ENCODE results near the gene EID1. TPM values are rescaled to one million over a fixed set of nuclear protein-coding genes. Genes with fewer than 3 reads are reported as not detected.

The EID1 gene
- total RNA-seq, 2 donors from 2014 or later, result 108 to 119 TPM

DNA sequence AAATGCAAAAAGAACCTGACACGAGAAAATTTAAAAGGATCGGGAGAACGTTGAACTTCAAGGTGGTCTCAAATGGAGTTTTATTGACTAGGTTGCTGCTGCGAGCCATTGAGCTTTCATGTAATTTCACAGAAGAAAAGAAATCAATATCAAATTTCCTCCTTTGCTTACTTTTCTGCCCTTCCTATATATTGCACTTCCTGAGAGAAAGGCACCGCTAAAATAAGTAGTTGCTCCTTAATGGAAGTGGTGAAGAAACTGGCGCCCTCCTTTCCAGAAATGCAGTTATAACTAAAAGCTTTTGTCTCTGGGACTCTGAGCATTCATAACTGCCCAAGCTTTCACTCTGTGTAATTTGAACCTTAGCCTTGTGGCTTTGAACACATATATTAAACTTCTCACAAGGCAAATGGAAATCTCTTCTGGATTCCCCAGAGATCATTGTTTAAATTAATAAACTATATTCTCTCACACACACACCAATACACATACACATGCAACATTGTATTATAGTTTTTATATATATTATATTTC is 13.4 kb downstream of the EID1 start:
- no peaks in the 10 kb centered on the region for H3K36me3 ChIP-seq (ENCODE audit: control insufficient read depth, insufficient read depth, low read length)
- WGBS, 2 experiments (ENCODE audit: insufficient coverage in 1 of 2, insufficient read length in 1 of 2), result 93 to 94% methylated on average over 4 to 6 of the region's 6 CpGs
- Mint-ChIP-seq H3K27ac (no peak overlapping the region), H3K27me3 (ENCODE audit: insufficient read depth) (no peaks in the 10 kb centered on the region), H3K36me3 (ENCODE audit: low read depth) (no peaks in the 10 kb centered on the region), H3K4me3 (no peak overlapping the region), H3K4me1 (no peaks in the 10 kb centered on the region), H3K9me3 (no peaks in the 10 kb centered on the region)
- H3K4me1 ChIP-seq (ENCODE audit: control insufficient read depth, insufficient read depth, low read length), result no peaks in the 10 kb centered on the region
- H3K27ac ChIP-seq (ENCODE audit: low read depth, low read length), result no peak overlapping the region
- no peaks in the 10 kb centered on the region for H3K9me3 ChIP-seq (ENCODE audit: control insufficient read depth, low read length)
- DNase-seq, result no peak
- H3K9ac ChIP-seq (ENCODE audit: extremely low read depth, low read length, poor library complexity, severe bottlenecking), result no peak overlapping the region
- TF ChIP-seq, protein P1, sequence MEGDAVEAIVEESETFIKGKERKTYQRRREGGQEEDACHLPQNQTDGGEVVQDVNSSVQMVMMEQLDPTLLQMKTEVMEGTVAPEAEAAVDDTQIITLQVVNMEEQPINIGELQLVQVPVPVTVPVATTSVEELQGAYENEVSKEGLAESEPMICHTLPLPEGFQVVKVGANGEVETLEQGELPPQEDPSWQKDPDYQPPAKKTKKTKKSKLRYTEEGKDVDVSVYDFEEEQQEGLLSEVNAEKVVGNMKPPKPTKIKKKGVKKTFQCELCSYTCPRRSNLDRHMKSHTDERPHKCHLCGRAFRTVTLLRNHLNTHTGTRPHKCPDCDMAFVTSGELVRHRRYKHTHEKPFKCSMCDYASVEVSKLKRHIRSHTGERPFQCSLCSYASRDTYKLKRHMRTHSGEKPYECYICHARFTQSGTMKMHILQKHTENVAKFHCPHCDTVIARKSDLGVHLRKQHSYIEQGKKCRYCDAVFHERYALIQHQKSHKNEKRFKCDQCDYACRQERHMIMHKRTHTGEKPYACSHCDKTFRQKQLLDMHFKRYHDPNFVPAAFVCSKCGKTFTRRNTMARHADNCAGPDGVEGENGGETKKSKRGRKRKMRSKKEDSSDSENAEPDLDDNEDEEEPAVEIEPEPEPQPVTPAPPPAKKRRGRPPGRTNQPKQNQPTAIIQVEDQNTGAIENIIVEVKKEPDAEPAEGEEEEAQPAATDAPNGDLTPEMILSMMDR (conservative IDR thresholded peaks at IDR 0.05), result no peak
- no peaks in the 10 kb centered on the region for H3K27me3 ChIP-seq (ENCODE audit: control insufficient read depth, insufficient read depth, low read length, poor library complexity, severe bottlenecking)
- H3K4me3 ChIP-seq (ENCODE audit: low read length), result no peak overlapping the region

- DNase-seq, result no peak
- H3K4me1 ChIP-seq (ENCODE audit: control insufficient read depth, insufficient read depth, low read length), result no peaks in the 10 kb centered on the region
- H3K27ac ChIP-seq (ENCODE audit: low read depth, low read length), result no peak overlapping the region
- H3K9ac ChIP-seq (ENCODE audit: extremely low read depth, low read length, poor library complexity, severe bottlenecking), result no peak overlapping the region
- WGBS, 2 experiments (ENCODE audit: insufficient coverage in 1 of 2, insufficient read length in 1 of 2), result 85 to 94% methylated on average over 2 of the region's 3 CpGs
- H3K9me3 Mint-ChIP-seq, result no peaks in the 10 kb centered on the region
- no peaks in the 10 kb centered on the region for H3K27me3 Mint-ChIP-seq (ENCODE audit: insufficient read depth)
- no peaks in the 10 kb centered on the region for H3K36me3 ChIP-seq (ENCODE audit: control insufficient read depth, insufficient read depth, low read length)
- H3K36me3 Mint-ChIP-seq (ENCODE audit: low read depth), result no peaks in the 10 kb centered on the region
- no peak overlapping the region for H3K4me3 Mint-ChIP-seq
- no peaks in the 10 kb centered on the region for H3K9me3 ChIP-seq (ENCODE audit: control insufficient read depth, low read length)
- no peak overlapping the region for H3K27ac Mint-ChIP-seq
- H3K4me3 ChIP-seq (ENCODE audit: low read length), result no peak overlapping the region
- peaks cover 5% of the 10 kb centered on the region for H3K4me1 Mint-ChIP-seq
- no peaks in the 10 kb centered on the region for H3K27me3 ChIP-seq (ENCODE audit: control insufficient read depth, insufficient read depth, low read length, poor library complexity, severe bottlenecking)
- TF ChIP-seq, protein P1 (conservative IDR thresholded peaks at IDR 0.05), result no peak
Observed at GRCh38 chr15:48893311-48893710, 15.4 kb downstream of the EID1 start.

DNA sequence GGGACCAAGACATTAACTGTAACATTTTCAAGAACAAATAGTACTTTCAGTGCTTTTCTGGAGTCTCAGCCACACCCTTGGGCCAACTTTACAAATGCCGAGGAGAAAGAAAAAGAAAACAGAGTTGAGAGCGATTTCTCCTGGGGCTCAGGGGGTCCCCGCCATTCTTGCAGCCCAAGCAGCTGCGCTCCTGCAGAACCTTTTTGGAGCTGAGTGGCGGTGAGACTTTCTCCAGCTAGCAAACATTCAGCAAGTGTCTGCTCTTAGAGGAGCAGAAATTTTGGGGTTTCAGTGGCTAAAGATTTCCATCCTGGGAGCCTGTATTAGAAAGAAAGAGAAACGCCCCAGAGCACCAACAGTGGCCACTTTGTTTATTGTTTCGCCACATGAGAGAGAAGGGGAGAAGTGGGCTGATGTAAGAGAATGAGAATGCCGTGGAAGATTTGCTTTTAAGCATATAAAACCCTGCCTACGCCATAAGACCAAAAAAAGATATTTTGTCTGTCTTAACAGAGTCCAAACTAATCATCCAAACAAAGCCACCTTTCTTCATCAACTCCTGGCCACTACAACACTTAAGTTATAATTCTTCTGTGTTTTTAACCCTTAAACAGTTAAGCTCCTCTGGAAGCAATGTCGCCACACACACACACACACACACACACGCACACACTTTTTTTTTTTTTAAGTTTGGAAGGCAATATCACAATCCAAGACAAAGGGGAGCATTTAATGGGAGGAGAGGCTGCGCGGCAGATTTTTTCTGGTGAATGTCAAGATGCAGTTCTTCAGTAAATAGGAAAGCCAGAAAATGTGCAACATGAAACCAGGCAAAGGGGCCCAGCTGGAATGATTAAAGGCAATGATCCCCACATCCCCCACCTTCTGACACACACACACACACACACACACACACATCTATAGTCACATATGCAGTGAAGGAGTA is 19.2 kb downstream of the EID1 start:
- 76 to 80% methylated on average over 6 to 13 of the region's 13 CpGs for WGBS, 2 experiments (ENCODE audit: insufficient coverage in 1 of 2, insufficient read length in 1 of 2)
- Histone ChIP-seq H3K27ac (ENCODE audit: low read depth, low read length) (peak overlapping the region; percentile 93), H3K27me3 (ENCODE audit: control insufficient read depth, insufficient read depth, low read length, poor library complexity, severe bottlenecking) (no peaks in the 10 kb centered on the region), H3K4me3 (ENCODE audit: low read length) (no peak overlapping the region), H3K9me3 (ENCODE audit: control insufficient read depth, low read length) (no peaks in the 10 kb centered on the region), H3K9ac (ENCODE audit: extremely low read depth, low read length, poor library complexity, severe bottlenecking) (no peak overlapping the region), H3K4me1 (ENCODE audit: control insufficient read depth, insufficient read depth, low read length) (no peaks in the 10 kb centered on the region), H3K36me3 (ENCODE audit: control insufficient read depth, insufficient read depth, low read length) (no peaks in the 10 kb centered on the region)
- Mint-ChIP-seq H3K9me3 (no peaks in the 10 kb centered on the region), H3K4me3 (no peak overlapping the region), H3K4me1 (peaks cover 5% of the 10 kb centered on the region), H3K36me3 (ENCODE audit: low read depth) (no peaks in the 10 kb centered on the region), H3K27ac (no peak overlapping the region), H3K27me3 (ENCODE audit: insufficient read depth) (no peaks in the 10 kb centered on the region)
- DNase-seq, result no peak
- TF ChIP-seq, protein P1 (conservative IDR thresholded peaks at IDR 0.05), result no peak
